AG09309 (cell line): Measurements from ENCODE around the gene MIXL1.
A peak's percentile ranks its signal among the peaks of the same experiment; 100 is the strongest.

Source experiments
- DNase-seq: peaks from one replicate; pipeline ENCODE4 v3.0.0-alpha.2; 2010; ENCODE audit warnings: low read depth
- H3K4me3 ChIP-seq: 2 replicates; pipeline ENCODE4 v1.5.1; 2011; ENCODE audit warnings: mild to moderate bottlenecking, low read depth, low read length, moderate library complexity; ENCODE audit not compliant: control insufficient read depth
- CTCF ChIP-seq: IDR thresholded peaks from 2 replicates; pipeline ENCODE4 v1.5.1; 2011; ENCODE audit warnings: mild to moderate bottlenecking, low read depth, low read length, inconsistent platforms; ENCODE audit not compliant: insufficient read depth, control insufficient read depth; ENCODE audit errors: missing control alignments

The MIXL1 gene

GRCh38 chr1:226223157-226223785 lies at the start of gene MIXL1:
TSS of gene MIXL1 (plus strand) at chr1:226223664. CDS start at chr1:226223682, 18 bp downstream.
- H3K4me3 ChIP-seq, result peak within 1 kb of the TSS; percentile 33
- no peak for TF ChIP-seq CTCF
- DNase-seq, result no peak

GRCh38 chr1:226176870-226177269 lies 46.6 kb upstream of the MIXL1 start:
- no peak for DNase-seq
- H3K4me3 ChIP-seq, result no peak overlapping the region
- no peak for TF ChIP-seq CTCF

GRCh38 chr1:226181996-226182714 lies 41.3 kb upstream of the MIXL1 start:
- H3K4me3 ChIP-seq, result no peak overlapping the region
- DNase-seq, result peak; percentile 14
- TF ChIP-seq CTCF, result peak; percentile 46

- no peak for TF ChIP-seq CTCF
- peak overlapping the region; percentile 90 for H3K4me3 ChIP-seq
Measured at GRCh38 chr1:226185141-226186036, 38.1 kb upstream of the MIXL1 start.

GRCh38 chr1:226186124-226187018 lies 37.1 kb upstream of the MIXL1 start, which contains the start of gene ACBD3:
TSS of gene ACBD3 (minus strand) at chr1:226186741. CDS start at chr1:226186675, 66 bp downstream.
- no peak for TF ChIP-seq CTCF
- peak; percentile 50 for DNase-seq

More at GRCh38 chr1:226185141-226186036, 38.1 kb upstream of the MIXL1 start:
- DNase-seq, result peak; percentile 21

More at GRCh38 chr1:226186124-226187018, 37.1 kb upstream of the MIXL1 start, which contains the start of gene ACBD3:
- H3K4me3 ChIP-seq, result peak within 1 kb of the TSS; percentile 90
